ENCODE data around the gene SYNGR1.

GRCh38 chr22:39362932-39363331 is 13.1 kb downstream of the SYNGR1 start:
- TF ChIP-seq CTCF (IDR thresholded peaks at IDR 0.05) (no peak), POLR2A (IDR thresholded peaks at IDR 0.05) (no peak)

Measured in thyroid gland (tissue), 4 donors.